Body of pancreas (tissue), 4 donors: Measurements from ENCODE around the gene PHF21A. TPM values are rescaled to one million over a fixed set of nuclear protein-coding genes. Genes with fewer than 3 reads are reported as not detected.

Experiments used
- ATAC-seq: fragments of 150-250 bp; one replicate; pipeline ENCODE4 v1.9.1; 2016
- DNase-seq, 4 donors: peaks; one replicate each; pipeline ENCODE4 v3.0.0-alpha.2; 2019
- H3K27ac ChIP-seq, 4 donors: fragments of 200-600 bp; sonication (generic); 1 replicate in 3 of 4; 2 replicates in 1 of 4; pipeline versions ENCODE4 v1.5.1 to v1.6.1; 2016 to 2019; ENCODE audit warnings: mild to moderate bottlenecking in 1 of 4, mixed read lengths in 1 of 4, moderate library complexity in 1 of 4
- H3K27me3 ChIP-seq, 2 donors: fragments of 200-600 bp; sonication (generic); one replicate each; pipeline ENCODE4 v1.6.0; 2016; ENCODE audit warnings: mild to moderate bottlenecking in 1 of 2
- H3K36me3 ChIP-seq, 2 donors: fragments of 200-600 bp; sonication (generic); replicated peaks in 1 of 2; 2 replicates each; pipeline ENCODE4 v1.5.1; 2016; ENCODE audit warnings: low read depth in 2 of 2; ENCODE audit not compliant: insufficient read depth in 1 of 2
- H3K4me1 ChIP-seq: fragments of 200-600 bp; sonication (generic); one replicate; pipeline ENCODE4 v1.6.0; 2016
- H3K4me3 ChIP-seq, 2 donors: fragments of 200-600 bp; sonication (generic); 1 replicate in 1 of 2; 2 replicates in 1 of 2; pipeline ENCODE4 v1.5.1; 2016 to 2019
- H3K9me3 ChIP-seq, 3 donors: fragments of 200-600 bp; sonication (generic); 1 replicate in 2 of 3; 2 replicates in 1 of 3; pipeline ENCODE4 v1.5.1; 2016
- CTCF ChIP-seq, 7 experiments: fragments of 450-650 bp in 4 of 7; fragments of 200-600 bp in 3 of 7; sonication (generic) in 3 of 7; IDR thresholded peaks; one replicate each; pipeline ENCODE4 v1.5.1; 2016 to 2019; ENCODE audit warnings: antibody characterized with exemption in 7 of 7
- POLR2A ChIP-seq, 3 donors: fragments of 450-650 bp; IDR thresholded peaks; one replicate each; pipeline ENCODE4 v1.6.1; 2016; ENCODE audit warnings: antibody characterized with exemption in 3 of 3, mild to moderate bottlenecking in 2 of 3
- WGBS, 2 donors: methylation state at CpG; one replicate each; pipeline ENCODE4 v1.1.5; 2017; 5-methylcytosine and 5-hydroxymethylcytosine counted together
- intact Hi-C: fragments of 100-400 bp; cut with DNase I; formaldehyde crosslinking; loops from one replicate; pipeline ENCODE4 v1.15.1; 2023
- total RNA-seq, 2 donors: library from RNA; depleted of rRNA; stranded (reverse); fragments of >200 nt; gene quantifications; one replicate each; pipeline ENCODE4 v1.1.0, GENCODE V29; 2016

Gene PHF21A
- total RNA-seq, 2 donors from 2014 or later = 11.7 to 49.4 TPM

GRCh38 chr11:46114961-46115360 lies 6.3 kb downstream of the PHF21A start:
- DNase-seq = no peak
- ATAC-seq = no peak

GRCh38 chr11:46114378-46114777 lies 6.9 kb downstream of the PHF21A start:
- Histone ChIP-seq H3K4me3 (no peak overlapping the region), H3K27ac (peak overlapping the region in 2 of 4 donors; percentile 2 to 18), H3K36me3 (no peaks in the 10 kb centered on the region), H3K9me3 (no peaks in the 10 kb centered on the region), H3K4me1 (peaks cover 62% of the 10 kb centered on the region), H3K27me3 (no peaks in the 10 kb centered on the region)
- no peak for TF ChIP-seq CTCF (IDR thresholded peaks at IDR 0.05)
- TF ChIP-seq POLR2A (IDR thresholded peaks at IDR 0.05) = no peak
- no peak for ATAC-seq
- intact Hi-C loops = no loop called here
- WGBS, 2 donors = 55 to 68% methylated on average over 4 of the region's 4 CpGs
- no peak for DNase-seq

More at GRCh38 chr11:46114961-46115360, 6.3 kb downstream of the PHF21A start:
- Histone ChIP-seq H3K4me1 (peaks cover 64% of the 10 kb centered on the region), H3K27me3 (no peaks in the 10 kb centered on the region), H3K9me3 (no peaks in the 10 kb centered on the region), H3K4me3 (no peak overlapping the region), H3K36me3 (no peaks in the 10 kb centered on the region), H3K27ac (peak overlapping the region in 1 of 4 donors; percentile 18)
- TF ChIP-seq POLR2A (IDR thresholded peaks at IDR 0.05) = no peak
- no peak for TF ChIP-seq CTCF (IDR thresholded peaks at IDR 0.05)
- intact Hi-C loops = no loop called here

GRCh38 chr11:46112961-46113607 lies 8.2 kb downstream of the PHF21A start:
- ATAC-seq (peak; percentile 94), DNase-seq (peak; percentile 26 to 68 (median 38))
- no peak for TF ChIP-seq CTCF (IDR thresholded peaks at IDR 0.05)
- TF ChIP-seq POLR2A (IDR thresholded peaks at IDR 0.05) = no peak
- Histone ChIP-seq H3K4me3 (no peak overlapping the region), H3K27me3 (no peaks in the 10 kb centered on the region), H3K9me3 (no peaks in the 10 kb centered on the region), H3K36me3 (no peaks in the 10 kb centered on the region), H3K27ac (no peak overlapping the region), H3K4me1 (peaks cover 49% of the 10 kb centered on the region)
- WGBS, 2 donors = 68 to 73% methylated on average over 9 of the region's 9 CpGs
- intact Hi-C loops = no loop called here

GRCh38 chr11:46108751-46109150 lies 12.5 kb downstream of the PHF21A start:
- intact Hi-C loops = no loop called here
- no peaks in the 10 kb centered on the region for H3K27me3 ChIP-seq
- DNase-seq (no peak), ATAC-seq (no peak)
- H3K27ac ChIP-seq = no peak overlapping the region
- no peaks in the 10 kb centered on the region for H3K9me3 ChIP-seq
- TF ChIP-seq CTCF (IDR thresholded peaks at IDR 0.05) = no peak
- TF ChIP-seq POLR2A (IDR thresholded peaks at IDR 0.05) = no peak
- peaks cover 17% of the 10 kb centered on the region for H3K4me1 ChIP-seq
- 92 to 95% methylated on average over 2 of the region's 2 CpGs for WGBS, 2 donors
- no peak overlapping the region for H3K4me3 ChIP-seq
- H3K36me3 ChIP-seq = no peaks in the 10 kb centered on the region

GRCh38 chr11:46107780-46108179 lies 13.5 kb downstream of the PHF21A start:
- DNase-seq (no peak), ATAC-seq (no peak)
- no peak for TF ChIP-seq CTCF (IDR thresholded peaks at IDR 0.05)
- no peak for TF ChIP-seq POLR2A (IDR thresholded peaks at IDR 0.05)
- no peaks in the 10 kb centered on the region for H3K36me3 ChIP-seq
- H3K9me3 ChIP-seq = no peaks in the 10 kb centered on the region
- intact Hi-C loops = no loop called here
- H3K27ac ChIP-seq = no peak overlapping the region
- no peak overlapping the region for H3K4me3 ChIP-seq
- peaks cover 8% of the 10 kb centered on the region for H3K4me1 ChIP-seq
- no peaks in the 10 kb centered on the region for H3K27me3 ChIP-seq
- WGBS, 2 donors = 71 to 75% methylated on average over 2 of the region's 2 CpGs
